Endothelial cell of umbilical vein (primary cell): ENCODE data around the gene CHURC1. TPM values are rescaled to one million over a fixed set of nuclear protein-coding genes. Genes with fewer than 3 reads are reported as not detected.

Source experiments
- BruUV-seq: library from RNA; stranded (reverse); fragments of 400-500 nt; replicated peaks from 2 replicates; lab custom pipeline; 2021; lab: Mats Ljungman, UMichigan
- CTCF ChIA-PET: fragments of 300-600, 350-600 bp; sonication (Branson Sonifier 250); formaldehyde crosslinking; loops from one replicate; lab custom pipeline; 2021; ENCODE audit warnings: antibody characterized with exemption, inconsistent platforms; lab: Charles Lee
- POLR2A ChIA-PET: fragments of 300-600, 350-600 bp; sonication (Branson Sonifier 250); formaldehyde crosslinking; loops from one replicate; lab custom pipeline; 2021; ENCODE audit warnings: antibody characterized with exemption, inconsistent platforms; lab: Charles Lee
- DNase-seq: peaks from one replicate; pipeline ENCODE4 v3.0.0-alpha.2; 2011; ENCODE audit warnings: low read depth, low spot score
- FAIRE-seq: peaks from 2 replicates; lab custom pipeline; 2011; peaks lifted over from hg19 to GRCh38; lab: Jason Lieb, UNC
- H2AFZ ChIP-seq: 2 replicates; pipeline ENCODE4 v1.6.0; 2012; ENCODE audit warnings: low read depth, low read length, control low read depth, inconsistent platforms
- H3K27ac ChIP-seq: 2 replicates; pipeline ENCODE4 v1.5.1; 2011; ENCODE audit warnings: low read depth, mild to moderate bottlenecking, control low read depth, low read length, moderate library complexity; ENCODE audit not compliant: insufficient read depth
- H3K27me3 ChIP-seq, 2 experiments: 2 replicates each; pipeline versions ENCODE4 v1.6.0 to v1.6.1; 2011; ENCODE audit warnings: low read length in 2 of 2, mixed read lengths in 1 of 2; ENCODE audit not compliant: control insufficient read depth in 2 of 2, insufficient read depth in 2 of 2
- H3K36me3 ChIP-seq, 2 experiments: 2 replicates in 1 of 2; 3 replicates in 1 of 2; pipeline ENCODE4 v1.5.1; 2011; ENCODE audit warnings: low read length in 2 of 2, mild to moderate bottlenecking in 1 of 2, moderate library complexity in 1 of 2; ENCODE audit not compliant: control insufficient read depth in 2 of 2, insufficient read depth in 2 of 2; ENCODE audit errors: extremely low read depth in 1 of 2
- H3K4me1 ChIP-seq: 3 replicates; pipeline ENCODE4 v1.5.1; 2011; ENCODE audit warnings: mild to moderate bottlenecking, low read length; ENCODE audit not compliant: control insufficient read depth, insufficient read depth; ENCODE audit errors: extremely low read depth
- H3K4me2 ChIP-seq: 2 replicates; pipeline ENCODE4 v1.6.1; 2011; ENCODE audit warnings: low read length, control low read depth, mixed read lengths; ENCODE audit not compliant: insufficient read depth
- H3K4me3 ChIP-seq, 3 experiments: fragments of 200-600 bp in 1 of 3; sonication (generic), shearing (Covaris generic) in 1 of 3; replicated peaks in 1 of 3; 2 replicates each; pipeline ENCODE4 v1.5.1; 2011 to 2016; ENCODE audit warnings: control low read depth in 3 of 3, low read length in 3 of 3, mild to moderate bottlenecking in 2 of 3, inconsistent platforms in 1 of 3, low read depth in 1 of 3, moderate library complexity in 1 of 3; ENCODE audit not compliant: insufficient read depth in 1 of 3
- H3K79me2 ChIP-seq: 2 replicates; pipeline ENCODE4 v1.6.0; 2012; ENCODE audit warnings: low read length, inconsistent platforms; ENCODE audit not compliant: control insufficient read depth, insufficient read depth
- H3K9ac ChIP-seq: replicated peaks from 2 replicates; pipeline ENCODE3; 2011; ENCODE audit warnings: low read length, control low read depth; ENCODE audit not compliant: insufficient read depth; ENCODE audit errors: extremely low read depth
- H3K9me1 ChIP-seq: replicated peaks from 3 replicates; pipeline ENCODE4 v1.6.0; 2011; ENCODE audit warnings: mild to moderate bottlenecking, low read length; ENCODE audit not compliant: control insufficient read depth, insufficient read depth; ENCODE audit errors: extremely low read depth
- H3K9me3 ChIP-seq: replicated peaks from 2 replicates; pipeline ENCODE4 v1.5.1; 2012; ENCODE audit warnings: low read length, inconsistent platforms; ENCODE audit not compliant: control insufficient read depth, insufficient read depth
- H4K20me1 ChIP-seq: replicated peaks from 2 replicates; pipeline ENCODE3; 2011; ENCODE audit warnings: mild to moderate bottlenecking, low read length; ENCODE audit not compliant: control insufficient read depth, insufficient read depth; ENCODE audit errors: extremely low read depth
- EZH2 ChIP-seq: IDR thresholded peaks from 2 replicates; pipeline ENCODE4 v1.6.1; 2012; ENCODE audit warnings: borderline replicate concordance, low read depth, mild to moderate bottlenecking, moderate library complexity, low read length, inconsistent platforms; ENCODE audit not compliant: severe bottlenecking
- FOS ChIP-seq: IDR thresholded peaks from 2 replicates; pipeline ENCODE4 v1.6.1; 2011; ENCODE audit warnings: mild to moderate bottlenecking, low read length, moderate library complexity, borderline replicate concordance; ENCODE audit not compliant: insufficient read depth
- GATA2 ChIP-seq: IDR thresholded peaks from 2 replicates; pipeline ENCODE4 v1.7.0; 2011; ENCODE audit warnings: low read depth, mild to moderate bottlenecking, moderate library complexity, mixed read lengths, low read length; ENCODE audit not compliant: insufficient read length, insufficient read depth
- JUN ChIP-seq: IDR thresholded peaks from 2 replicates; pipeline ENCODE4 v1.6.1; 2011; ENCODE audit warnings: borderline replicate concordance, low read depth; ENCODE audit not compliant: insufficient read length, insufficient read depth
- MAX ChIP-seq: IDR thresholded peaks from 2 replicates; pipeline ENCODE4 v1.6.1; 2011; ENCODE audit not compliant: insufficient read depth, insufficient read length
- MYC ChIP-seq: IDR thresholded peaks from one replicate; pipeline ENCODE4 v1.6.1; 2011; ENCODE audit warnings: mild to moderate bottlenecking, low read depth, low read length
- POLR2A ChIP-seq: IDR thresholded peaks from 2 replicates; pipeline ENCODE4 v1.6.1; 2012; ENCODE audit warnings: low read depth, mild to moderate bottlenecking, control low read depth, low read length
- POLR2AphosphoS5 ChIP-seq: IDR thresholded peaks from 2 replicates; pipeline ENCODE4 v1.6.1; 2012; ENCODE audit warnings: low read depth, mild to moderate bottlenecking, control low read depth, low read length, moderate library complexity; ENCODE audit not compliant: insufficient read depth
- dilution Hi-C: fragments of 300-500 bp; cut with MboI; formaldehyde crosslinking; loops from one replicate; pipeline ENCODE4 v1.15.0; 2019; ENCODE audit warnings: low sequenced_read_pairs; ENCODE audit not compliant: extremely low pct_ligation_motif_present
- intact Hi-C: fragments of 100-400 bp; cut with micrococcal nuclease; formaldehyde crosslinking; loops from one replicate; pipeline ENCODE4 v1.10.0; 2022
- polyA plus RNA-seq, 4 experiments: library from polyadenylated mRNA; depleted of rRNA in 3 of 4; stranded (reverse) in 3 of 4; unstranded in 1 of 4; fragments of >200 nt; gene quantifications; 2 replicates each; pipeline versions ENCODE4 v1.2.1 to v1.2.3, GENCODE V29; 2011 to 2012; ENCODE audit warnings: missing spikeins in 1 of 4
- total RNA-seq: library from RNA; stranded (reverse); gene quantifications from 2 replicates; pipeline ENCODE4 v1.2.3, GENCODE V29; 2021
- TF ChIP-seq, protein P1 (sequence below), 2 donors: IDR thresholded peaks; 1 replicate in 1 of 2; 2 replicates in 1 of 2; pipeline ENCODE4 v1.5.1; 2011; ENCODE audit warnings: low read length in 2 of 2, mild to moderate bottlenecking in 2 of 2, moderate library complexity in 2 of 2, control low read depth in 1 of 2, inconsistent platforms in 1 of 2, low read depth in 1 of 2; ENCODE audit not compliant: insufficient read depth in 1 of 2; ENCODE audit errors: extremely low read depth in 1 of 2

Gene CHURC1
- total and polyA plus RNA-seq, 2 donors (not counting 3 experiments of a cell fraction or from before 2014, with no cell fraction given): 44.4 to 62.2 TPM

DNA sequence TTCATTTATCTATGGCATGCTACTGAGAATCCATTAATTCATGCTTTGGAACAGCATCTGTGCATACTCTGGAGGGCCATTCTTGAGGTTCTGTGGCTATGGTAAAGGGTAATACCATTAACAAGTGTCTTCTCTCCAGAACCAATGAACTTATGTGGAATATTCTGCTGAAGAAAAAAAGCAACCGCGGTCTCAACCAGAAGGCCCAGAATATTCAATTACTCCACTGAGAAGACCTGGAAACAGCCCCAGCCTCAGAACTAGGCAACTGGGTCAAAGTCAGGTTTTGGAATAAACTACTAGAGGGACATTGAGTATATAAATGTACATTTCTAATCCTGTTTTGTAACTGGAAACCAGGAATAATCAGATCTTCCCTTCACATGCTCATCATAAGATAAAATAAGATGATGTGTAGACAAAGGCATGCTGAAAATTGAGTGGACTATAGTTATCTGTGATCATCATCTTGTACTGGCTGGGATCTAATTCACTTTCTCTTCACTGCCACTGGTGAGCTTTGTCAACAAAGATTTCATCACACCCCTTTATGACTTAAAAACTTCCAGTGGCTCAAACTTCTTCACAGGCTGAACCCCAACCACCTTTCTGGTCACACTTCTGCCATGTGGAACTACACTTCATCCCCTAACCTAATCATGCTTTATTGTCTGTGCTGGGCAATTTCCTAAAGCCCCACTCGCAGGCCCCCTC lies 40.6 kb upstream of the CHURC1 start:
- Histone ChIP-seq H3K4me3 (no peak overlapping the region), H3K9me1 (no peaks in the 10 kb centered on the region), H3K27me3 (peaks cover 39 to 61% of the 10 kb centered on the region in 2 experiments), H3K4me1 (no peaks in the 10 kb centered on the region), H3K9ac (no peak overlapping the region), H3K36me3 (no peaks in the 10 kb centered on the region), H4K20me1 (no peaks in the 10 kb centered on the region), H3K79me2 (no peaks in the 10 kb centered on the region), H2AFZ (no peak overlapping the region), H3K9me3 (no peaks in the 10 kb centered on the region), H3K27ac (no peak overlapping the region), H3K4me2 (no peak overlapping the region)
- no TSS peak for BruUV-seq
- dilution Hi-C loops: no loop called here
- intact Hi-C loops: no loop called here
- POLR2A ChIA-PET: no interaction called here
- TF ChIP-seq EZH2 (no peak), FOS (no peak), POLR2A (no peak), POLR2AphosphoS5 (no peak), MYC (no peak), JUN (no peak), MAX (no peak), GATA2 (no peak)
- TF ChIP-seq, protein P1, sequence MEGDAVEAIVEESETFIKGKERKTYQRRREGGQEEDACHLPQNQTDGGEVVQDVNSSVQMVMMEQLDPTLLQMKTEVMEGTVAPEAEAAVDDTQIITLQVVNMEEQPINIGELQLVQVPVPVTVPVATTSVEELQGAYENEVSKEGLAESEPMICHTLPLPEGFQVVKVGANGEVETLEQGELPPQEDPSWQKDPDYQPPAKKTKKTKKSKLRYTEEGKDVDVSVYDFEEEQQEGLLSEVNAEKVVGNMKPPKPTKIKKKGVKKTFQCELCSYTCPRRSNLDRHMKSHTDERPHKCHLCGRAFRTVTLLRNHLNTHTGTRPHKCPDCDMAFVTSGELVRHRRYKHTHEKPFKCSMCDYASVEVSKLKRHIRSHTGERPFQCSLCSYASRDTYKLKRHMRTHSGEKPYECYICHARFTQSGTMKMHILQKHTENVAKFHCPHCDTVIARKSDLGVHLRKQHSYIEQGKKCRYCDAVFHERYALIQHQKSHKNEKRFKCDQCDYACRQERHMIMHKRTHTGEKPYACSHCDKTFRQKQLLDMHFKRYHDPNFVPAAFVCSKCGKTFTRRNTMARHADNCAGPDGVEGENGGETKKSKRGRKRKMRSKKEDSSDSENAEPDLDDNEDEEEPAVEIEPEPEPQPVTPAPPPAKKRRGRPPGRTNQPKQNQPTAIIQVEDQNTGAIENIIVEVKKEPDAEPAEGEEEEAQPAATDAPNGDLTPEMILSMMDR (IDR thresholded peaks at IDR 0.05; ENCODE audit: extremely low read depth in 1 of 2, insufficient read depth in 1 of 2, low read depth in 1 of 2, low read length in 2 of 2): no peak
- DNase-seq: no peak
- no peak for FAIRE-seq
- CTCF ChIA-PET: no interaction called here
